KOPT-K1 (cell line): ENCODE data around the gene ST7.

Experiments used
- H3K27ac ChIP-seq: fragments of 200-600 bp; sonication (generic); 2 replicates; pipeline ENCODE4 v1.5.1; 2016; ENCODE audit warnings: antibody characterized with exemption, mild to moderate bottlenecking, low read depth, low read length; ENCODE audit not compliant: poor library complexity, severe bottlenecking
- H3K36me3 ChIP-seq: fragments of 200-600 bp; sonication (generic); 2 replicates; pipeline ENCODE4 v1.5.1; 2017; ENCODE audit warnings: antibody characterized with exemption, mild to moderate bottlenecking, low read length, moderate library complexity; ENCODE audit not compliant: insufficient read depth
- H3K9me3 ChIP-seq: fragments of 200-600 bp; sonication (generic); 2 replicates; pipeline ENCODE4 v1.5.1; 2017; ENCODE audit warnings: antibody characterized with exemption, low read length, mild to moderate bottlenecking; ENCODE audit not compliant: insufficient read depth, poor library complexity, severe bottlenecking

The ST7 gene

DNA sequence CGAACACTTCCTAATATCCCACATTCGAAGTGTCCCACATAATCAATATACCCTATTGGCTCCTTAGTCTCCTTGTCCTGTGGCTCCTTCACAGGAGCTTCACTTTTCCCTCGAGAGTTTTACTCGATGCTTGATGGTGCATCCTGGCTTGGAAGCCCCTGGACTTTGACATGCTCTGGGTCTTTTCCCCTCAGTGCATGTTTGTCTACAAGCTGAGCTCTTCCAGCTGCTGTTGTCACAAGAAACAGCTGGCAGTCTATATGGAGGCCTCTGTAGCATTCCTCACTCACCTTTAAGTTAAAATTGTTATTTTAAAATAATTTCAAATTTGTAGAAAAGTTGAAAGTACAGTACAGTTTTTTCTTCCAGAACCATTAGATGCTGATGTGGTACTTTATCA, 27.1 kb downstream of the ST7 start:
- Histone ChIP-seq H3K9me3 (no peaks in the 10 kb centered on the region), H3K27ac (no peak overlapping the region), H3K36me3 (no peaks in the 10 kb centered on the region)

DNA sequence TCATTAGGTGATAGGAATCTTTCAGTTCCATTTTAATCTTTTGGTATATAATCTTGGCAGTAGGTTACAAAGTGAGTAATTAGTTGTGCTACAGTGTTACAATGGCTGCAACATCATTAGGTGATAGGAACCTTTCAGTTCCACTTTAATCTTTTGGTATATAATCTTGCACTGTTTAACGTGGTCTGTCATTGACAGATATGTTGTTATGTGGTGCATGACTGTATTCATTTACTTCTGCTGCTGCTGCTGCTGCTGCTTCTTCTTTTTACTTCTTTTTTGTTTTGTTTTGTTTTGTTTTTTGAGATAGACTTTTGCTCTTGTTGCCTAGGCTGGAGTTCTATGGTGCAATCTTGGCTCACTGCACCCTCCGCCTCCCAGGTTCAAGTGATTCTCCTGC, 28.6 kb downstream of the ST7 start:
- H3K9me3 ChIP-seq, result no peaks in the 10 kb centered on the region
- H3K36me3 ChIP-seq, result no peaks in the 10 kb centered on the region
- no peak overlapping the region for H3K27ac ChIP-seq

DNA sequence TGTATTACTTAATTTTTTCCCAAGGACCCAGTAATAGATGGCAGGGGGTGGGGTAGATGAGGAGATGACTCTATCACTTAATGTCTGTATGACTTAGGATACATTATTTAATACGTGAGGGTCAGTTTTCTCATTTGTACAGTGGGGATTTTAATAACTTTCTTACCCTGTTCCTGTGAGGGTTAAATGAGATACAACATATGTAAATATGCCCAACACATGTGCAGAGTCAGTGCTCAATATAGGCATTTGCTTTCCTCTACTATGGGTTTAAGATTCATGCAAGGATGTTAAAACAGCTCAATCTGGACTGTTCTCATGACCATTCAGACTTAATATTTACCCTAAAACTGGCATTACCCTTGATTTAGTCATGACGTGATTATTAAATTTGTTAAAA, 31.2 kb downstream of the ST7 start:
- H3K9me3 ChIP-seq, result no peaks in the 10 kb centered on the region
- no peaks in the 10 kb centered on the region for H3K36me3 ChIP-seq

DNA sequence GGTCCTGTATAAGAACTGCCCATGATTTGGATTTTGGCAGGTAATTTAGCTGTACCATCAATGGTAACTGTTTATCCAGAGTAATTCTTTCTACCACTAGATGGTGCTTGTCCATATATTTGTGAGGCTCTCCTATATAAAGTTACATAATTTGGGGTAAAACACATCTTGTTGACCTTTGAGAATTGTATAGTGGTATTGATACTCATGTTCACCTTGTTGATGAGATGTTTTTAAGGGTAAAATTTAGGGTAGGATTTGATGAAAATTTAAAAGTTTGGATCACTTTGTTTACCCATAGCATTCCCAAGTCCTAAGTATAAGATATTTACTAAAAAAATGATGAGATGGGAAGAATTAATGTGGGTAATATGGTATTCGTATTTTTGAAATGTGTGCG, 31.6 kb downstream of the ST7 start:
- Histone ChIP-seq H3K9me3 (no peaks in the 10 kb centered on the region), H3K36me3 (no peaks in the 10 kb centered on the region), H3K27ac (no peak overlapping the region)

More for the DNA sequence above, 31.2 kb downstream of the ST7 start:
- no peak overlapping the region for H3K27ac ChIP-seq

GRCh38 chr7:116985575-116985974, 32.3 kb downstream of the ST7 start:
- Histone ChIP-seq H3K9me3 (no peaks in the 10 kb centered on the region), H3K27ac (no peak overlapping the region), H3K36me3 (no peaks in the 10 kb centered on the region)

- no peak overlapping the region for H3K27ac ChIP-seq
- no peaks in the 10 kb centered on the region for H3K36me3 ChIP-seq
- H3K9me3 ChIP-seq, result no peaks in the 10 kb centered on the region
Observed at GRCh38 chr7:116986611-116987565, 33.6 kb downstream of the ST7 start.

DNA sequence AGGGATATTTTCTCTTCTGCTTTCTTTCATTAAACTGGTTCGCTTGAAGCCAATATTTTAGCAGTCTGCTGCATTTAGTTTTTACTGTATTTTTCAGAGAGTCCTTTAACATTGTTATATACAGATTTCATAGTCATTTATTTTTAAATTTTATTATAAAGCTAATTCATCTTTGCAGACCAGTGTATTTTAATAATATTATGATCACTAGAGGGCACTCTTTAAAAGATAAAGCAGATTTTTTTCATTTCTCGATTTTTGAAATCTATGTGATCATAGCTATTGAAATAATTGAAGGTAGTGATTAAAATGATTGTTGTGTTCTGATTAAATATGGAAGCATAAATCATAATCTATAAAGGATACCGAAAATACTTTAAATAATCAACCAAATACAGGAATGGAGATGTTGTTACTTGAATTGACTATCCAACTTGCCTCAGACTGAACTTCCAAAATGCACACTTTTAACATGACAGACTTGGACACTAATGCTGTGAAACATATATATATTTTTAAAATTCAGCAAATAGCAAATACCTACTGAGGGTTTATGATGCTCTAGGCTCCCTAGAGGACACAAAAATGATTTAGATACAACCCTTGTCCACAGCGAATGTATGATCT, 35.2 kb downstream of the ST7 start:
- H3K9me3 ChIP-seq, result no peaks in the 10 kb centered on the region
- H3K27ac ChIP-seq, result no peak overlapping the region

GRCh38 chr7:116990056-116990455, 36.8 kb downstream of the ST7 start:
- Histone ChIP-seq H3K27ac (no peak overlapping the region), H3K9me3 (no peaks in the 10 kb centered on the region)

More for the DNA sequence above, 35.2 kb downstream of the ST7 start:
- H3K36me3 ChIP-seq, result no peaks in the 10 kb centered on the region

DNA sequence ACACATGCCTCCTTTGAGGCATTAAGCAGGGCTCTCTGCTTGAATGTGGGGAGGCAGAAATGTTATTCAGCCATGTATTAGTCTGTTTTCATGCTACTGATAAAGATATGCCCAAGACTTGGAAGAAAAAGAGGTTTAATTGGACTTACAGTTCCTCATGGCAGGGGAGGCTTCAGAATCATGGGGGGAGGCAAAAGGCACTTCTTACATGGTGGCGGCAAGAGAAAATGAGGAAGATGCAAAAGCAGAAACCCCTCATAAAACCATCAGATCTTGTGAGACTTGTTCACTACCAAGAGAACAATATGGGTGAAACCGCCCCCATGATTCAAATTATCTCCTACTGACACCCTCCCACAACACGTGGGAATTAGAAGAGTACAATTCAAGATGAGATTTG, 37.9 kb downstream of the ST7 start:
- Histone ChIP-seq H3K36me3 (no peaks in the 10 kb centered on the region), H3K27ac (no peak overlapping the region), H3K9me3 (no peaks in the 10 kb centered on the region)

More at GRCh38 chr7:116990056-116990455, 36.8 kb downstream of the ST7 start:
- no peaks in the 10 kb centered on the region for H3K36me3 ChIP-seq

- H3K9me3 ChIP-seq, result no peaks in the 10 kb centered on the region
- H3K27ac ChIP-seq, result no peak overlapping the region
- H3K36me3 ChIP-seq, result no peaks in the 10 kb centered on the region
Observed at GRCh38 chr7:116994611-116995010, 41.3 kb downstream of the ST7 start.

- no peak overlapping the region for H3K27ac ChIP-seq
Observed at GRCh38 chr7:116997972-116998371, 44.7 kb downstream of the ST7 start.

DNA sequence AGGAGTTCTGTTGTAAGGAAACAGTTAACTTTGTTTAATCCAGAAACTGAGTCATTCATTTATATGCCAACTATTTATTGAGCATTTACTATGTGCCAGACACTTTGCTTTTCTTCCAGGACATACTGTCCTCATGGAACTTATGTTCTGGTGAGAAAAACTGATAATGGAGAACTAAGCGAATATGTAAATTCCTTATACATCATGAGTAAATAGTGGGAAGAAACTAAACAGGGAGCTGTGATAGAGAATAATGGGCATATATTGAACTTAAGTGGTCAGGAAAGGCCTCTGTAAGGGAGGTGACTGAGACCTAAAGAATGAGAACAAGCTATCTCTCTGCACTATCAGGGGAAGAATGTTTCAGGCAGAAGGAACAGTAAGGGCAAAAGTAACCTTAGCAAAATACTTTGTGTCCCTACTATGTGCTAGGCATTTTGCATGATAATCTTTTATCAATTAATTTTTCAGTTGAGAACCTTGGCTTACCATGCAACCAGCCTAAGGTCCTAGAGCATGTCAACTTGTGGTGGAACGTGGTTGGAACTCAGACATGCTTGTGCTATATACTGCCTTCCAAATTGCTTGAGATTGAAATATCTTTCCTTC, 45.4 kb downstream of the ST7 start:
- Histone ChIP-seq H3K27ac (no peak overlapping the region), H3K36me3 (no peaks in the 10 kb centered on the region), H3K9me3 (no peaks in the 10 kb centered on the region)

More at GRCh38 chr7:116997972-116998371, 44.7 kb downstream of the ST7 start:
- no peaks in the 10 kb centered on the region for H3K36me3 ChIP-seq
- no peaks in the 10 kb centered on the region for H3K9me3 ChIP-seq

DNA sequence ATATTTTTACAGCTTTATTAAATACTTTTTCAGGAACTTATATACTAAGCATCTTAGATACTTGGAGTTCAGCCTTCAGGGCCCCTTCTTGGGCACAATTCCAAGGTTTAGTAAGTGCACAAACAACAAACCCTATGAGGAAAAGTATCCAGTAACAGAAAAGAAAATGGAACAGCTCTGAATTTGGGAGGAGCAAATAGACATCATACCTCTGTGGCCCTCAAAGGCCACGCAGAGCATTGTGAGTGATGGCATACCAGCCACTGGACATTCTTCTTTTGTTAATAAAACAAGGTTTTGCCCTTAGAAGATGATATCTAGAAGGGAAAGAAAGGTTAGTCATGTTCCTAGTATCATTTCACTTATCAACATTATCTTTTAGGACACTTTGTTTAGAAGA, 46.0 kb downstream of the ST7 start:
- Histone ChIP-seq H3K36me3 (no peaks in the 10 kb centered on the region), H3K27ac (no peak overlapping the region), H3K9me3 (no peaks in the 10 kb centered on the region)

GRCh38 chr7:117001283-117001682, 48.0 kb downstream of the ST7 start:
- Histone ChIP-seq H3K9me3 (no peaks in the 10 kb centered on the region), H3K36me3 (no peaks in the 10 kb centered on the region), H3K27ac (no peak overlapping the region)

GRCh38 chr7:117004899-117005298, 51.6 kb downstream of the ST7 start:
- Histone ChIP-seq H3K9me3 (no peaks in the 10 kb centered on the region), H3K36me3 (no peaks in the 10 kb centered on the region), H3K27ac (no peak overlapping the region)
